GM04503 (cell line): Measurements from ENCODE around the gene SV2C.
"Not testable (repeated sequence)": the region's sequence is repeated elsewhere in the genome, so short reads cannot be mapped to it uniquely, and the experiment has no call there.

Experiments
- DNase-seq: peaks from one replicate; pipeline ENCODE4 v3.0.0-alpha.2; 2012; ENCODE audit warnings: low read depth

SV2C gene

GRCh38 chr5:76199336-76200318 lies 116.4 kb downstream of the SV2C start:
- DNase-seq: no peak

- no peak for DNase-seq
Measured at GRCh38 chr5:76202182-76202581, 119.0 kb downstream of the SV2C start.

- no peak for DNase-seq
Measured at GRCh38 chr5:76204191-76204590, 121.0 kb downstream of the SV2C start.

GRCh38 chr5:76204713-76205112 lies 121.5 kb downstream of the SV2C start:
- no peak for DNase-seq

- no peak for DNase-seq
Measured at GRCh38 chr5:76207120-76207519, 123.9 kb downstream of the SV2C start.

- DNase-seq: no peak
Measured at GRCh38 chr5:76209297-76209696, 126.1 kb downstream of the SV2C start.

GRCh38 chr5:76210946-76211345 lies 127.8 kb downstream of the SV2C start:
- DNase-seq: no peak

GRCh38 chr5:76213858-76214257 lies 130.7 kb downstream of the SV2C start:
- no peak for DNase-seq

GRCh38 chr5:76216748-76217147 lies 133.6 kb downstream of the SV2C start:
- DNase-seq: no peak

- no peak for DNase-seq
Measured at GRCh38 chr5:76219636-76220035, 136.5 kb downstream of the SV2C start.

GRCh38 chr5:76221311-76221710 lies 138.1 kb downstream of the SV2C start:
- DNase-seq: no peak

- DNase-seq: no peak
Measured at GRCh38 chr5:76222318-76222717, 139.1 kb downstream of the SV2C start.

- DNase-seq: no peak
Measured at GRCh38 chr5:76223696-76224095, 140.5 kb downstream of the SV2C start.

GRCh38 chr5:76224898-76225297 lies 141.7 kb downstream of the SV2C start:
- no peak for DNase-seq

- no peak for DNase-seq
Measured at GRCh38 chr5:76225336-76225735, 142.2 kb downstream of the SV2C start.

GRCh38 chr5:76229900-76230299 lies 146.7 kb downstream of the SV2C start:
- DNase-seq: no peak

- no peak for DNase-seq
Measured at GRCh38 chr5:76230711-76231285, 147.6 kb downstream of the SV2C start.

- DNase-seq: no peak
Measured at GRCh38 chr5:76234665-76235064, 151.5 kb downstream of the SV2C start.

- no peak for DNase-seq
Measured at GRCh38 chr5:76236684-76237083, 153.5 kb downstream of the SV2C start.

GRCh38 chr5:76240336-76240735 lies 157.2 kb downstream of the SV2C start:
- no peak for DNase-seq

GRCh38 chr5:76242155-76242554 lies 159.0 kb downstream of the SV2C start:
- DNase-seq: not testable (repeated sequence)

GRCh38 chr5:76245590-76245989 lies 162.4 kb downstream of the SV2C start:
- no peak for DNase-seq

- no peak for DNase-seq
Measured at GRCh38 chr5:76249621-76250020, 166.4 kb downstream of the SV2C start.
